H1 (cell line): ENCODE measurements around the gene U2AF1L4. TPM values are rescaled to one million over a fixed set of nuclear protein-coding genes. Genes with fewer than 3 reads are reported as not detected.

Source experiments
- CEBPB ChIP-seq: IDR thresholded peaks from 2 replicates; pipeline ENCODE4 v1.6.1; 2012; ENCODE audit warnings: low read depth, low read length
- CREB1 ChIP-seq: IDR thresholded peaks from 2 replicates; pipeline ENCODE4 v1.6.1; 2012; ENCODE audit warnings: inconsistent platforms
- EGR1 ChIP-seq: IDR thresholded peaks from 2 replicates; pipeline ENCODE4 v1.6.1; 2011; ENCODE audit warnings: low read depth, low read length, borderline replicate concordance
- NANOG ChIP-seq: IDR thresholded peaks from 2 replicates; pipeline ENCODE4 v1.6.1; 2011; ENCODE audit warnings: low read length, low read depth, mild to moderate bottlenecking, inconsistent platforms; ENCODE audit not compliant: insufficient read depth, poor library complexity, severe bottlenecking
- SP2 ChIP-seq: IDR thresholded peaks from 2 replicates; pipeline ENCODE4 v1.6.1; 2012; ENCODE audit warnings: mild to moderate bottlenecking, low read length, inconsistent platforms
- SRF ChIP-seq: IDR thresholded peaks from 2 replicates; pipeline ENCODE4 v1.6.1; 2011; ENCODE audit warnings: mild to moderate bottlenecking, low read depth, low read length, moderate library complexity
- polyA plus RNA-seq, 7 experiments: library from polyadenylated mRNA; depleted of rRNA in 3 of 7; stranded (reverse) in 5 of 7; unstranded in 2 of 7; fragments of >200 nt in 5 of 7; fragments of 200-250 nt in 2 of 7; gene quantifications; 1 replicate in 5 of 7; 2 replicates in 1 of 7; 4 replicates in 1 of 7; pipeline versions ENCODE4 v1.2.1 to v1.2.3, GENCODE V29; 2011 to 2013; ENCODE audit warnings: missing spikeins in 2 of 7, mixed read lengths in 2 of 7
- total RNA-seq: library from RNA; stranded (reverse); fragmentation: NEBNext Ultra II Directional; extraction: Animal tissue kit (Norgen Biotek cat#: 25700); gene quantifications from 2 replicates; pipeline ENCODE4 v1.2.1, GENCODE V29; 2021

U2AF1L4 gene
- total and polyA plus RNA-seq, 2 of the 8 experiments (the other 6 are each of a cell fraction or from before 2014, with no cell fraction given) = 15.1 to 32.7 TPM

- TF ChIP-seq NANOG (no peak), CREB1 (no peak), CEBPB (no peak), SRF (no peak), SP2 (no peak), EGR1 (no peak)
These were observed 34.8 kb upstream of the U2AF1L4 start (continued) for GRCh38 chr19:35780058-35780457.
